HepG2 (cell line): ENCODE measurements around the gene TPX2. TPM values are rescaled to one million over a fixed set of nuclear protein-coding genes. Genes with fewer than 3 reads are reported as not detected.
A peak's percentile ranks its signal among the peaks of the same experiment; 100 is the strongest.

ENCODE experiments used
- ERF ChIP-seq: IDR thresholded peaks from 2 replicates; pipeline ENCODE4 v1.6.1; 2018; ENCODE audit warnings: missing biosample characterization, missing genetic modification reagents
- GABPB1 ChIP-seq: IDR thresholded peaks from 2 replicates; pipeline ENCODE4 v1.6.1; 2016; ENCODE audit warnings: mild to moderate bottlenecking, missing genetic modification reagents, moderate library complexity, missing compliant biosample characterization
- KAT7 ChIP-seq: IDR thresholded peaks from 2 replicates; pipeline ENCODE4 v1.6.1; 2018; ENCODE audit warnings: borderline replicate concordance, missing compliant biosample characterization
- MYPOP ChIP-seq: sonication (generic); formaldehyde crosslinking; IDR thresholded peaks from 2 replicates; pipeline ENCODE4 v1.8.1; 2023; ENCODE audit warnings: mild to moderate bottlenecking, moderate library complexity, missing genetic modification reagents
- POGZ ChIP-seq: sonication (generic); formaldehyde crosslinking; IDR thresholded peaks from 2 replicates; pipeline ENCODE4 v1.4.0; 2020; ENCODE audit warnings: mild to moderate bottlenecking, missing genetic modification reagents
- PRPF4 ChIP-seq: fragments of 200-400 bp; formaldehyde crosslinking; IDR thresholded peaks from 2 replicates; pipeline ENCODE4 v1.6.1; 2016; ENCODE audit warnings: low read length, low read depth; ENCODE audit not compliant: poor library complexity, severe bottlenecking
- ZFP37 ChIP-seq: sonication (generic); formaldehyde crosslinking; IDR thresholded peaks from 2 replicates; pipeline ENCODE4 v1.4.0; 2020; ENCODE audit warnings: missing genetic modification reagents, borderline replicate concordance
- ZNF318 ChIP-seq: sonication (generic); formaldehyde crosslinking; IDR thresholded peaks from 2 replicates; pipeline ENCODE4 v1.4.0; 2020; ENCODE audit warnings: mild to moderate bottlenecking, missing genetic modification reagents
- ZNF616 ChIP-seq: sonication (generic); formaldehyde crosslinking; IDR thresholded peaks from 2 replicates; pipeline ENCODE4 v1.5.0; 2020; ENCODE audit warnings: low read depth, mild to moderate bottlenecking, missing genetic modification reagents
- ZNF75D ChIP-seq: sonication (generic); formaldehyde crosslinking; IDR thresholded peaks from 2 replicates; pipeline ENCODE4 v1.8.1; 2023; ENCODE audit warnings: missing genetic modification reagents, mild to moderate bottlenecking, borderline replicate concordance
- polyA plus RNA-seq, 8 experiments: library from polyadenylated mRNA; depleted of rRNA in 3 of 8; stranded (reverse) in 7 of 8; unstranded in 1 of 8; fragments of >200 nt; fragmentation: Illumina TruSeq in 4 of 8; extraction: Trizol in 4 of 8; gene quantifications; 2 replicates each; pipeline versions ENCODE4 v1.2.1 to v1.2.3, GENCODE V29; 2011 to 2016; ENCODE audit warnings: low read depth in 4 of 8, missing spikeins in 1 of 8, mixed read lengths in 1 of 8; ENCODE audit not compliant: insufficient read depth in 1 of 8
- total RNA-seq, 5 experiments: library from RNA; depleted of rRNA; stranded (reverse); fragments of >200 nt; fragmentation: Illumina TruSeq; extraction: Trizol; gene quantifications; 2 replicates each; pipeline ENCODE4 v1.2.3, GENCODE V29; 2016; ENCODE audit warnings: low read depth in 1 of 5
- TF ChIP-seq, protein P1 (sequence below): IDR thresholded peaks from 2 replicates; pipeline ENCODE4 v1.4.0; 2020; ENCODE audit warnings: mild to moderate bottlenecking, missing genetic modification reagents
- TF ChIP-seq, protein P2 (sequence below): sonication (generic); formaldehyde crosslinking; IDR thresholded peaks from 2 replicates; pipeline ENCODE4 v1.4.0; 2020; ENCODE audit warnings: missing genetic modification reagents

The TPX2 gene
- total and polyA plus RNA-seq, 2 of the 13 experiments (the other 11 are each of a cell fraction or from before 2014, with no cell fraction given), result 34.3 to 124 TPM

GRCh38 chr20:31713312-31714273 is 25.5 kb upstream of the TPX2 start (continued):
- TF ChIP-seq, protein P1, sequence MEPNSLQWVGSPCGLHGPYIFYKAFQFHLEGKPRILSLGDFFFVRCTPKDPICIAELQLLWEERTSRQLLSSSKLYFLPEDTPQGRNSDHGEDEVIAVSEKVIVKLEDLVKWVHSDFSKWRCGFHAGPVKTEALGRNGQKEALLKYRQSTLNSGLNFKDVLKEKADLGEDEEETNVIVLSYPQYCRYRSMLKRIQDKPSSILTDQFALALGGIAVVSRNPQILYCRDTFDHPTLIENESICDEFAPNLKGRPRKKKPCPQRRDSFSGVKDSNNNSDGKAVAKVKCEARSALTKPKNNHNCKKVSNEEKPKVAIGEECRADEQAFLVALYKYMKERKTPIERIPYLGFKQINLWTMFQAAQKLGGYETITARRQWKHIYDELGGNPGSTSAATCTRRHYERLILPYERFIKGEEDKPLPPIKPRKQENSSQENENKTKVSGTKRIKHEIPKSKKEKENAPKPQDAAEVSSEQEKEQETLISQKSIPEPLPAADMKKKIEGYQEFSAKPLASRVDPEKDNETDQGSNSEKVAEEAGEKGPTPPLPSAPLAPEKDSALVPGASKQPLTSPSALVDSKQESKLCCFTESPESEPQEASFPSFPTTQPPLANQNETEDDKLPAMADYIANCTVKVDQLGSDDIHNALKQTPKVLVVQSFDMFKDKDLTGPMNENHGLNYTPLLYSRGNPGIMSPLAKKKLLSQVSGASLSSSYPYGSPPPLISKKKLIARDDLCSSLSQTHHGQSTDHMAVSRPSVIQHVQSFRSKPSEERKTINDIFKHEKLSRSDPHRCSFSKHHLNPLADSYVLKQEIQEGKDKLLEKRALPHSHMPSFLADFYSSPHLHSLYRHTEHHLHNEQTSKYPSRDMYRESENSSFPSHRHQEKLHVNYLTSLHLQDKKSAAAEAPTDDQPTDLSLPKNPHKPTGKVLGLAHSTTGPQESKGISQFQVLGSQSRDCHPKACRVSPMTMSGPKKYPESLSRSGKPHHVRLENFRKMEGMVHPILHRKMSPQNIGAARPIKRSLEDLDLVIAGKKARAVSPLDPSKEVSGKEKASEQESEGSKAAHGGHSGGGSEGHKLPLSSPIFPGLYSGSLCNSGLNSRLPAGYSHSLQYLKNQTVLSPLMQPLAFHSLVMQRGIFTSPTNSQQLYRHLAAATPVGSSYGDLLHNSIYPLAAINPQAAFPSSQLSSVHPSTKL (CRISPR knock-in tag), result peak; percentile 6
- TF ChIP-seq ERF (CRISPR knock-in tag) (no peak; the same call in 1 of the 2 replicates), ZNF318 (CRISPR knock-in tag) (no peak), KAT7 (peak; percentile 13; the same call in 1 of the 2 replicates), GABPB1 (peak; percentile 51), ZFP37 (CRISPR knock-in tag) (no peak), MYPOP (CRISPR knock-in tag) (0 out of 2 replicates have a peak, but pooled peaks have one; percentile 19), PRPF4 (no peak), ZNF75D (peak; percentile 35; the same call in 1 of the 2 replicates), POGZ (CRISPR knock-in tag) (no peak; the same call in 1 of the 2 replicates), ZNF616 (CRISPR knock-in tag) (no peak)
- TF ChIP-seq, protein P2, sequence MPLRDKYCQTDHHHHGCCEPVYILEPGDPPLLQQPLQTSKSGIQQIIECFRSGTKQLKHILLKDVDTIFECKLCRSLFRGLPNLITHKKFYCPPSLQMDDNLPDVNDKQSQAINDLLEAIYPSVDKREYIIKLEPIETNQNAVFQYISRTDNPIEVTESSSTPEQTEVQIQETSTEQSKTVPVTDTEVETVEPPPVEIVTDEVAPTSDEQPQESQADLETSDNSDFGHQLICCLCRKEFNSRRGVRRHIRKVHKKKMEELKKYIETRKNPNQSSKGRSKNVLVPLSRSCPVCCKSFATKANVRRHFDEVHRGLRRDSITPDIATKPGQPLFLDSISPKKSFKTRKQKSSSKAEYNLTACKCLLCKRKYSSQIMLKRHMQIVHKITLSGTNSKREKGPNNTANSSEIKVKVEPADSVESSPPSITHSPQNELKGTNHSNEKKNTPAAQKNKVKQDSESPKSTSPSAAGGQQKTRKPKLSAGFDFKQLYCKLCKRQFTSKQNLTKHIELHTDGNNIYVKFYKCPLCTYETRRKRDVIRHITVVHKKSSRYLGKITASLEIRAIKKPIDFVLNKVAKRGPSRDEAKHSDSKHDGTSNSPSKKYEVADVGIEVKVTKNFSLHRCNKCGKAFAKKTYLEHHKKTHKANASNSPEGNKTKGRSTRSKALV (CRISPR knock-in tag), result 0 out of 2 replicates have a peak, but pooled peaks have one; percentile 45
